ENCODE data around the gene PADI2. TPM values are rescaled to one million over a fixed set of nuclear protein-coding genes. Genes with fewer than 3 reads are reported as not detected.

PADI2 gene
- total and polyA plus RNA-seq, 4 donors = 0.25 to 2.4 (median 0.96) TPM

DNA sequence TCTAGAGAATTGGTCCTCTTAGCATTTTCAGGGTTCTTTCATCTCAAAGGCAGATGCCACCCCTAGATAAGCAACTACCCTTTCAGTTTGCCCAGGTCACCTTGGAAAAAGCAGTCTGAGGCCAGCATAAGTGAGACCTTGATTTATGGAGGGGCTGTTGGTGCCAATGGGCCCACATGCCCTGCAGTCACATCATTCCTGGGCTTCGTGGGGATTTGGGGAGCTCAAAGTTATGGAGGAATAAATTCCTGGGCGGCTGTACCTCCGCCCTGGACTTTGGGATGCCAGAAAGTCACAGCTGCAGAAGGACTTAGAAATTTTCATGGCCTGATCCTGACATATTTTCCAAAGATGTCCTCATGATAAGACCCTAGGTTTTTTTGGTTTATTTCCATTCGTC lies 62.7 kb downstream of the PADI2 start:
- WGBS = 90% methylated on average over 4 of the region's 4 CpGs
- Histone ChIP-seq H3K9ac (ENCODE audit: low read depth in 1 of 2, low read length in 2 of 2) (no peak overlapping the region), H3K9me3 (ENCODE audit: control insufficient read depth in 4 of 4, low read length in 3 of 4) (no peaks in the 10 kb centered on the region), H3K4me3 (ENCODE audit: low read depth in 1 of 3, low read length in 3 of 3) (no peak overlapping the region), H3K27me3 (ENCODE audit: control insufficient read depth in 4 of 4, insufficient read depth in 4 of 4, low read length in 3 of 4) (no peaks in the 10 kb centered on the region), H3K27ac (ENCODE audit: low read depth in 1 of 2, low read length in 2 of 2) (no peak overlapping the region), H3K4me1 (ENCODE audit: control insufficient read depth in 4 of 4, insufficient read depth in 4 of 4, low read length in 3 of 4) (peaks cover 4 to 18% (median 16%) of the 10 kb centered on the region in 4 donors), H3K36me3 (ENCODE audit: control insufficient read depth in 4 of 4, insufficient read depth in 3 of 4, low read depth in 1 of 4, low read length in 3 of 4) (no peaks in the 10 kb centered on the region)
- TF ChIP-seq, protein P1, sequence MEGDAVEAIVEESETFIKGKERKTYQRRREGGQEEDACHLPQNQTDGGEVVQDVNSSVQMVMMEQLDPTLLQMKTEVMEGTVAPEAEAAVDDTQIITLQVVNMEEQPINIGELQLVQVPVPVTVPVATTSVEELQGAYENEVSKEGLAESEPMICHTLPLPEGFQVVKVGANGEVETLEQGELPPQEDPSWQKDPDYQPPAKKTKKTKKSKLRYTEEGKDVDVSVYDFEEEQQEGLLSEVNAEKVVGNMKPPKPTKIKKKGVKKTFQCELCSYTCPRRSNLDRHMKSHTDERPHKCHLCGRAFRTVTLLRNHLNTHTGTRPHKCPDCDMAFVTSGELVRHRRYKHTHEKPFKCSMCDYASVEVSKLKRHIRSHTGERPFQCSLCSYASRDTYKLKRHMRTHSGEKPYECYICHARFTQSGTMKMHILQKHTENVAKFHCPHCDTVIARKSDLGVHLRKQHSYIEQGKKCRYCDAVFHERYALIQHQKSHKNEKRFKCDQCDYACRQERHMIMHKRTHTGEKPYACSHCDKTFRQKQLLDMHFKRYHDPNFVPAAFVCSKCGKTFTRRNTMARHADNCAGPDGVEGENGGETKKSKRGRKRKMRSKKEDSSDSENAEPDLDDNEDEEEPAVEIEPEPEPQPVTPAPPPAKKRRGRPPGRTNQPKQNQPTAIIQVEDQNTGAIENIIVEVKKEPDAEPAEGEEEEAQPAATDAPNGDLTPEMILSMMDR (IDR thresholded peaks at IDR 0.05; ENCODE audit: low read depth, low read length, missing input control) = no peak
- TF ChIP-seq, protein P2, sequence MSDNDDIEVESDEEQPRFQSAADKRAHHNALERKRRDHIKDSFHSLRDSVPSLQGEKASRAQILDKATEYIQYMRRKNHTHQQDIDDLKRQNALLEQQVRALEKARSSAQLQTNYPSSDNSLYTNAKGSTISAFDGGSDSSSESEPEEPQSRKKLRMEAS (IDR thresholded peaks at IDR 0.05) = no peak
- TF ChIP-seq FOXA2 (IDR thresholded peaks at IDR 0.05) (no peak), HNF4A (conservative IDR thresholded peaks at IDR 0.05) (no peak), TAF1 (conservative IDR thresholded peaks at IDR 0.05) (no peak), FOXA1 (IDR thresholded peaks at IDR 0.05) (no peak), JUND (IDR thresholded peaks at IDR 0.05) (no peak), SP1 (IDR thresholded peaks at IDR 0.05) (no peak), YY1 (IDR thresholded peaks at IDR 0.05) (no peak), RXRA (IDR thresholded peaks at IDR 0.05) (no peak)
- no peak for DNase-seq (ENCODE audit: low spot score)

DNA sequence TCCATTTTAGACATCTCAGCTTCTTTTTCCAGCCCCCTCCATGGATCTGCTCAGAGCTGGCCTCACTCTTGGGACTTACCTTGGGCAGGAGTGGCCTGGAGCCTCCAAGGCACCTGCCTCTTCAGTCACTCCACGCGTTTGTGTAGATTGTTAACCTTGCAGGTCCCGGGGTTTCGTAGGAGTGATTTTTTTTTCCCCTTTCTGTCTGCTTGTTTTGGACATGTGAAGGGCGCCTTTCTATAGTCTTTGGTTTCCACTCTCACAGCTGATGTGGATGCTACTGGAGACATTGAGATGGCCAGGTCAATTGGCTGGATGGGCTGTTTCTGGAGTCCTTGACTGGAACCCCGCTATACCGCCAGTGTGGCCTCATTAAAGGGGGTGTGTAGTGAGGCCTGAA lies 63.5 kb downstream of the PADI2 start:
- no peaks in the 10 kb centered on the region for H3K27me3 ChIP-seq (ENCODE audit: control insufficient read depth in 4 of 4, insufficient read depth in 4 of 4, low read length in 3 of 4)
- no peaks in the 10 kb centered on the region for H3K36me3 ChIP-seq (ENCODE audit: control insufficient read depth in 4 of 4, insufficient read depth in 3 of 4, low read depth in 1 of 4, low read length in 3 of 4)
- 96% methylated on average over 7 of the region's 7 CpGs for WGBS
- H3K9me3 ChIP-seq (ENCODE audit: control insufficient read depth in 4 of 4, low read length in 3 of 4) = no peaks in the 10 kb centered on the region
- no peak overlapping the region for H3K27ac ChIP-seq (ENCODE audit: low read depth in 1 of 2, low read length in 2 of 2)
- DNase-seq (ENCODE audit: low spot score) = no peak
- TF ChIP-seq, protein P3, sequence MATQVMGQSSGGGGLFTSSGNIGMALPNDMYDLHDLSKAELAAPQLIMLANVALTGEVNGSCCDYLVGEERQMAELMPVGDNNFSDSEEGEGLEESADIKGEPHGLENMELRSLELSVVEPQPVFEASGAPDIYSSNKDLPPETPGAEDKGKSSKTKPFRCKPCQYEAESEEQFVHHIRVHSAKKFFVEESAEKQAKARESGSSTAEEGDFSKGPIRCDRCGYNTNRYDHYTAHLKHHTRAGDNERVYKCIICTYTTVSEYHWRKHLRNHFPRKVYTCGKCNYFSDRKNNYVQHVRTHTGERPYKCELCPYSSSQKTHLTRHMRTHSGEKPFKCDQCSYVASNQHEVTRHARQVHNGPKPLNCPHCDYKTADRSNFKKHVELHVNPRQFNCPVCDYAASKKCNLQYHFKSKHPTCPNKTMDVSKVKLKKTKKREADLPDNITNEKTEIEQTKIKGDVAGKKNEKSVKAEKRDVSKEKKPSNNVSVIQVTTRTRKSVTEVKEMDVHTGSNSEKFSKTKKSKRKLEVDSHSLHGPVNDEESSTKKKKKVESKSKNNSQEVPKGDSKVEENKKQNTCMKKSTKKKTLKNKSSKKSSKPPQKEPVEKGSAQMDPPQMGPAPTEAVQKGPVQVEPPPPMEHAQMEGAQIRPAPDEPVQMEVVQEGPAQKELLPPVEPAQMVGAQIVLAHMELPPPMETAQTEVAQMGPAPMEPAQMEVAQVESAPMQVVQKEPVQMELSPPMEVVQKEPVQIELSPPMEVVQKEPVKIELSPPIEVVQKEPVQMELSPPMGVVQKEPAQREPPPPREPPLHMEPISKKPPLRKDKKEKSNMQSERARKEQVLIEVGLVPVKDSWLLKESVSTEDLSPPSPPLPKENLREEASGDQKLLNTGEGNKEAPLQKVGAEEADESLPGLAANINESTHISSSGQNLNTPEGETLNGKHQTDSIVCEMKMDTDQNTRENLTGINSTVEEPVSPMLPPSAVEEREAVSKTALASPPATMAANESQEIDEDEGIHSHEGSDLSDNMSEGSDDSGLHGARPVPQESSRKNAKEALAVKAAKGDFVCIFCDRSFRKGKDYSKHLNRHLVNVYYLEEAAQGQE (IDR thresholded peaks at IDR 0.05) = no peak
- TF ChIP-seq HNF4A (conservative IDR thresholded peaks at IDR 0.05) = no peak
- TF ChIP-seq, protein P4, sequence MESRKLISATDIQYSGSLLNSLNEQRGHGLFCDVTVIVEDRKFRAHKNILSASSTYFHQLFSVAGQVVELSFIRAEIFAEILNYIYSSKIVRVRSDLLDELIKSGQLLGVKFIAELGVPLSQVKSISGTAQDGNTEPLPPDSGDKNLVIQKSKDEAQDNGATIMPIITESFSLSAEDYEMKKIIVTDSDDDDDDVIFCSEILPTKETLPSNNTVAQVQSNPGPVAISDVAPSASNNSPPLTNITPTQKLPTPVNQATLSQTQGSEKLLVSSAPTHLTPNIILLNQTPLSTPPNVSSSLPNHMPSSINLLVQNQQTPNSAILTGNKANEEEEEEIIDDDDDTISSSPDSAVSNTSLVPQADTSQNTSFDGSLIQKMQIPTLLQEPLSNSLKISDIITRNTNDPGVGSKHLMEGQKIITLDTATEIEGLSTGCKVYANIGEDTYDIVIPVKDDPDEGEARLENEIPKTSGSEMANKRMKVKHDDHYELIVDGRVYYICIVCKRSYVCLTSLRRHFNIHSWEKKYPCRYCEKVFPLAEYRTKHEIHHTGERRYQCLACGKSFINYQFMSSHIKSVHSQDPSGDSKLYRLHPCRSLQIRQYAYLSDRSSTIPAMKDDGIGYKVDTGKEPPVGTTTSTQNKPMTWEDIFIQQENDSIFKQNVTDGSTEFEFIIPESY (IDR thresholded peaks at IDR 0.05) = no peak
- TF ChIP-seq NR2F2 (IDR thresholded peaks at IDR 0.05) = no peak
- no peak for TF ChIP-seq YY1 (IDR thresholded peaks at IDR 0.05)
- no peak for TF ChIP-seq FOXA1 (IDR thresholded peaks at IDR 0.05)
- TF ChIP-seq FOXA2 (IDR thresholded peaks at IDR 0.05) = no peak
- TF ChIP-seq, protein P2 (IDR thresholded peaks at IDR 0.05) = no peak
- TF ChIP-seq GABPA (IDR thresholded peaks at IDR 0.05 in 1 of 2, conservative IDR thresholded peaks at IDR 0.05 in 1 of 2) = no peak
- TF ChIP-seq, protein P5, sequence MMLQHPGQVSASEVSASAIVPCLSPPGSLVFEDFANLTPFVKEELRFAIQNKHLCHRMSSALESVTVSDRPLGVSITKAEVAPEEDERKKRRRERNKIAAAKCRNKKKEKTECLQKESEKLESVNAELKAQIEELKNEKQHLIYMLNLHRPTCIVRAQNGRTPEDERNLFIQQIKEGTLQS (IDR thresholded peaks at IDR 0.05) = no peak
- no peak for TF ChIP-seq JUND (IDR thresholded peaks at IDR 0.05)
- H3K4me1 ChIP-seq (ENCODE audit: control insufficient read depth in 4 of 4, insufficient read depth in 4 of 4, low read length in 3 of 4) = peaks cover 4 to 23% (median 17%) of the 10 kb centered on the region in 4 donors
- no peak overlapping the region for H3K4me3 ChIP-seq (ENCODE audit: low read depth in 1 of 3, low read length in 3 of 3)
- no peak overlapping the region for H3K9ac ChIP-seq (ENCODE audit: low read depth in 1 of 2, low read length in 2 of 2)

Measured in liver (tissue), 9 donors.